ENCODE results near the gene AFF3. TPM values are rescaled to one million over a fixed set of nuclear protein-coding genes. Genes with fewer than 3 reads are reported as not detected.

The AFF3 gene
- total RNA-seq, 6 experiments from 2014 or later, result 1.3 to 7.3 (median 6.4) TPM

GRCh38 chr2:99789849-99790248, 352.5 kb downstream of the AFF3 start:
- TF ChIP-seq POLR2A (IDR thresholded peaks at IDR 0.05), result no peak
- TF ChIP-seq, protein P1, sequence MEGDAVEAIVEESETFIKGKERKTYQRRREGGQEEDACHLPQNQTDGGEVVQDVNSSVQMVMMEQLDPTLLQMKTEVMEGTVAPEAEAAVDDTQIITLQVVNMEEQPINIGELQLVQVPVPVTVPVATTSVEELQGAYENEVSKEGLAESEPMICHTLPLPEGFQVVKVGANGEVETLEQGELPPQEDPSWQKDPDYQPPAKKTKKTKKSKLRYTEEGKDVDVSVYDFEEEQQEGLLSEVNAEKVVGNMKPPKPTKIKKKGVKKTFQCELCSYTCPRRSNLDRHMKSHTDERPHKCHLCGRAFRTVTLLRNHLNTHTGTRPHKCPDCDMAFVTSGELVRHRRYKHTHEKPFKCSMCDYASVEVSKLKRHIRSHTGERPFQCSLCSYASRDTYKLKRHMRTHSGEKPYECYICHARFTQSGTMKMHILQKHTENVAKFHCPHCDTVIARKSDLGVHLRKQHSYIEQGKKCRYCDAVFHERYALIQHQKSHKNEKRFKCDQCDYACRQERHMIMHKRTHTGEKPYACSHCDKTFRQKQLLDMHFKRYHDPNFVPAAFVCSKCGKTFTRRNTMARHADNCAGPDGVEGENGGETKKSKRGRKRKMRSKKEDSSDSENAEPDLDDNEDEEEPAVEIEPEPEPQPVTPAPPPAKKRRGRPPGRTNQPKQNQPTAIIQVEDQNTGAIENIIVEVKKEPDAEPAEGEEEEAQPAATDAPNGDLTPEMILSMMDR (IDR thresholded peaks at IDR 0.05), result no peak
- intact Hi-C loops (cut with DNase I), result no loop called here
- no peak for DNase-seq
- no peaks in the 10 kb centered on the region for H3K27me3 ChIP-seq
- H3K27ac ChIP-seq, result no peak overlapping the region
- H3K4me3 ChIP-seq, result no peak overlapping the region
- 43% methylated on average over 1 of the region's 1 CpG for WGBS (ENCODE audit: insufficient coverage, low coverage, low lambda C conversion rate, missing lambda C conversion rate)
- H3K4me1 ChIP-seq, result peaks cover 0 to 7% (median 0%) of the 10 kb centered on the region in 4 donors
- no peaks in the 10 kb centered on the region for H3K36me3 ChIP-seq
- ATAC-seq, result peak in 1 of 4 donors; percentile 26
- no peaks in the 10 kb centered on the region for H3K9me3 ChIP-seq

- no peak for DNase-seq
- H3K27ac ChIP-seq, result no peak overlapping the region
- no peaks in the 10 kb centered on the region for H3K27me3 ChIP-seq
- no peak overlapping the region for H3K4me3 ChIP-seq
- H3K4me1 ChIP-seq, result peaks cover 0 to 26% (median 0%) of the 10 kb centered on the region in 4 donors
- TF ChIP-seq, protein P1 (IDR thresholded peaks at IDR 0.05), result no peak
- TF ChIP-seq POLR2A (IDR thresholded peaks at IDR 0.05), result no peak
- H3K36me3 ChIP-seq, result no peaks in the 10 kb centered on the region
- no peaks in the 10 kb centered on the region for H3K9me3 ChIP-seq
- 89% methylated on average over 5 of the region's 5 CpGs for WGBS (ENCODE audit: insufficient coverage, low coverage, low lambda C conversion rate, missing lambda C conversion rate)
- ATAC-seq, result no peak
- intact Hi-C loops (cut with DNase I), result no loop called here
These were observed 354.5 kb downstream of the AFF3 start for GRCh38 chr2:99787769-99788382.

DNA sequence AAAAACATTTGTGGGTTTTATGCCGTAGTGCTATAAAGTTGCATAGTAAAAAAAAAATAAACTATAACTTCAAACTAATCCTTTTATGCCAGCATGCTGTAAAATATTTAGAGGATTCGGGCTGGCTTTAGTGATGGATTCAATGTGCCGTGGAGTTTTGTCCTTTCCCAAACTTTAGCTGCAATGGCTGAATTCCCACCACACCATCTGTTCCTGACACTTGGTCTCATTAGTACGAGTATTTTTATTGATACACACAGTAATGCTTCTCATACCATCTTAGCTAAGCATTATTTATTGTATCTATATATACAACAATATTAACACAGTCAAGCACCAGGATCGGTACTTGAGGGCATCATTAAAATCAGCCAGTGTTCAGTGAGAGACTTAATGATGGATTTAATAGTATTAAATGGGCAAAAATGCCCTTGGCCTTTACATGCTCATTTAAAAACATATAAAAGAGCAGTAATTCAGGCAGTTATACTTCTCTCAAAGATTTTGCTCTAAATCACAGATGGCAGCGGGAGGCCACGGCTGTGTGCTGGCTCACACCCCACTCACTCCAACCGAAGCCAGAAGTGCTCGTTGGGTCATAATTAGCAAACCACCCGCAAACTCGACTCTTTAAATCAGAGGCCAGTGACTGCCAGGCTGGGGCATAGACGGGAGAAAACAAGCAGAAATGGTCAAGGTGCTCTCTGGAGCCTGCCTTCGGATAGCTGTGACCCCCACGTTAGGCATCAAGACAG, 355.6 kb downstream of the AFF3 start:
- ATAC-seq (no peak), DNase-seq (no peak)
- Histone ChIP-seq H3K4me1 (peaks cover 0 to 26% (median 0%) of the 10 kb centered on the region in 4 donors), H3K27ac (no peak overlapping the region), H3K36me3 (no peaks in the 10 kb centered on the region), H3K9me3 (no peaks in the 10 kb centered on the region), H3K4me3 (no peak overlapping the region), H3K27me3 (no peaks in the 10 kb centered on the region)
- TF ChIP-seq, protein P1 (IDR thresholded peaks at IDR 0.05), result no peak
- no peak for TF ChIP-seq POLR2A (IDR thresholded peaks at IDR 0.05)
- WGBS (ENCODE audit: insufficient coverage, low coverage, low lambda C conversion rate, missing lambda C conversion rate), result 94% methylated on average over 14 of the region's 14 CpGs
- intact Hi-C loops (cut with DNase I), result no loop called here

DNA sequence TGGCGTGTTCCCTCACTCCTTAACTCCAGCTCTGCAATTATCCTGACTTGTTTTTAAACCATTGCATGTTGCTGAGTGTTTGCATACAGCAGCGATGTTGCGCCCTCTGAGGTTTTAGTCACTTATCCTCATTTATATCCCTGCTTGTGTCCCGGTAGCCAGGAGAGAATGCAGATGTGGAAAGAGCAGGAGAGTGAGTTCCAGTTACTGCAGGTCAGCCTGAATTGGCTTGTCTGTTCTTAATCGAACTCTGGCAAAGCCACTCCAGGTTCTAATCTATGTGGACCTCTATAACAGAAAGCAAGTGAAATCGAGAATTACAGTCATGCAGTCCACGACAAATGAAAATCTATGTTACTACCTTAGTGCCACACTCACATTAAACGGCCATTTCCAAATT, 357.4 kb downstream of the AFF3 start:
- no peak overlapping the region for H3K4me3 ChIP-seq
- no peaks in the 10 kb centered on the region for H3K36me3 ChIP-seq
- intact Hi-C loops (cut with DNase I), result no loop called here
- peaks cover 0 to 26% (median 0%) of the 10 kb centered on the region in 4 donors for H3K4me1 ChIP-seq
- TF ChIP-seq, protein P1 (IDR thresholded peaks at IDR 0.05), result no peak
- no peak for TF ChIP-seq POLR2A (IDR thresholded peaks at IDR 0.05)
- H3K27me3 ChIP-seq, result no peaks in the 10 kb centered on the region
- H3K9me3 ChIP-seq, result no peaks in the 10 kb centered on the region
- no peak overlapping the region for H3K27ac ChIP-seq
- DNase-seq, result no peak
- 67% methylated on average over 7 of the region's 8 CpGs for whole genome bisulfite sequencing (ENCODE audit: insufficient coverage, low coverage, low lambda C conversion rate, missing lambda C conversion rate)
- ATAC-seq, result peak; percentile 47 to 64 (median 60)

Data from right lobe of liver (tissue), 6 donors.